HG03103 (cell line): ENCODE results near the gene SCAPER.
"Not testable (repeated sequence)": the region's sequence is repeated elsewhere in the genome, so short reads cannot be mapped to it uniquely, and the experiment has no call there.

Experiments used
- ATAC-seq: cut with Tn5 transposase; IDR thresholded peaks from one replicate; pipeline ENCODE4 v1.9.1; 2021; ENCODE audit warnings: low read depth; ENCODE audit not compliant: unreplicated experiment

The SCAPER gene

DNA sequence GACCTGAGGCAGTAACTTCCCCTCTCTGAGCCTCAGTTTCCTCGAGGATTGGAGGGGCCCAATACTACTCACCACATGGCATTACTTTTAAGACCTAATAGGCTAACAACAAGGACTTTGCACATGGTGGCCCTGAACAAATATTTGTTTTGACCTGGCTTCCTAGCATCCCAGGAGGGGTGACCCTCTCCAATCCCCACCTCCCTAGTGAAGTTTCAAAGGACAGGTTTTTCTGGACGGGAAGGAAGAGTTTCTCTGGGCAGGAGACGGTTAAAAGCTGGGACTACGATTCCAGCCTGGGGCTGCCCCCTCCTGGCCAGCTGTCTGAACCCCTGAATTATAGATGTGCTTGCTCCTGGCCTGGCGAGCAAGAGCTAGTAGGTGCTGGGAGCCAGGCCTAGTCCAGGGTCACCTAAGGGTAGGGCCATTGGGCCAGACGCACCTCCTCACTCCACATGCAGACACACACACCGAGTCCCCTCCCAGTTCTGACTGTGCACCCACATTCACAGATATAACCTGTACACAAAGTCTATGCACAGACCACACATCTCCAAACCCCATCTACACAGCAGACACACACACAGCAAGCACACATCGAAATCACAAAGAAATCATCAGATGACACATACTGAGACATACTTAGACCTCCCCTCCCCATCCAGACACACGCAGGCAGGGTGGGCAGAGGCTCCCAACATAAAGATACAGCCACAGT, 571.3 kb downstream of the SCAPER start:
- no peak for ATAC-seq

DNA sequence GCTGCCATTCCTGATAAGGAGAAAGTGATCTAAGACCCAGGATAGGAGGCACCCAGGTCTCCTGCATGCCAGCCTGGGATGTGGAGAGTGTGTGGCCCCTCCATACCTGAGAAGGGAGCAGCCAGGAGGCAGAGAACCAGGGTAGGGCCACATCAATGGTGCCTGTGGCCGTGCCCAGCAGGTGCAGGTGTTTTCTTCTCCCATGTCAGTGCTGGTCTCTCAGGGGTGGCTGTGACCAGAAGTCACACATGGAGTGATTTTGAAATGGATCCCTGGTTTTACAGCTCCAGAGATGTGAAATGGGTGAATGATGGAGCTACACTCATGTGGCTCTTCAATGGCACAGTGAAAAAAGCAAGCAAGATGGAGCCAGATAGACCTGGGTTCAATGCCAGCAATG, 571.8 kb downstream of the SCAPER start:
- no peak for ATAC-seq

DNA sequence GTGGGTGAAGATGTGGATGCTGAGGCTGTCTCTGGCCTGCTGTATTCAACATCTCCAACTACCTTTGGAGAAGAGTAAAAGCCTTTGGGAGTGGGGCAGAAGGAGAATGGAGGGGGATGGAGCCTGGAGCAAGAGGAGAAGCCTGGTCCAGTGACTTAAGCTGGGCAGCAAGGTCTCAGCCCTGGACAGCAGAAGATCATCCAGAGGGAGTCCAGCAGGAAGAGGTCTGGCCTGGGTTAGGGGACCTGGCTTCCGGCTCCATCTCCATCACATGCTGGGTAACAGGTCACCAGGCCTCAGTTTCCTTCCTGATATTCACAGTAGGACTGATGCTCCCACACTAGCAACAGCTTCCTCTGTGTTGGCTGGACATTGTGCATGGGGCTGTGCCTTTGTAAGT, 572.3 kb downstream of the SCAPER start:
- no peak for ATAC-seq

DNA sequence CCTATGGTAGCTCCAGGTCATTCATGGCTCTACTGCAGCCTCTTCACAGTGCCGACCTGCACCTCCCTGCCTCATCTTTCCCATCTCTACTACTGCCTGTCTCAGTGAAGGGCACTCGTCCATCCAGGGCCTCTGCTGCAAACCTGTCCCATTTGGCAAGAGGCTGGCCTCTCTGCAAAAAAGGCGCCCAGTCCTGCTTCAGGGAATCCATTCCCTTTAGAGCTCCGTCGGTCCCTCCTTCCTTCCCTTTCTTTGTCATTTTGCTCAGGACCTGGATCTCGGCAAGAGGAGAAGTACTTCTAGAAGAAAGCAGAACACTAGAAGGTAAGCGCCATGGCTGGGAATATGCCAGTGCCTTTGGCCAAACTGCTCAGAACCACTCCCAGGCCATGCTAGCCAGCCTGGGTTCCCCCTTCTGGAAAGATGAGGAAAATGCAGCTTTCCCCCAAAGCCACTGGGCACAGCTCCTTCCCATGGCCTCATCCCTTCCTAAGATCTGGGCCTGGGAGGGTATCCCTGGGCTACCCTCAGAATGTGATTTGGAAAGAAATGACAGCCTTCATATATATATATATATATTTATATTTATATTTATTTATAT, 575.0 kb downstream of the SCAPER start:
- no peak for ATAC-seq

DNA sequence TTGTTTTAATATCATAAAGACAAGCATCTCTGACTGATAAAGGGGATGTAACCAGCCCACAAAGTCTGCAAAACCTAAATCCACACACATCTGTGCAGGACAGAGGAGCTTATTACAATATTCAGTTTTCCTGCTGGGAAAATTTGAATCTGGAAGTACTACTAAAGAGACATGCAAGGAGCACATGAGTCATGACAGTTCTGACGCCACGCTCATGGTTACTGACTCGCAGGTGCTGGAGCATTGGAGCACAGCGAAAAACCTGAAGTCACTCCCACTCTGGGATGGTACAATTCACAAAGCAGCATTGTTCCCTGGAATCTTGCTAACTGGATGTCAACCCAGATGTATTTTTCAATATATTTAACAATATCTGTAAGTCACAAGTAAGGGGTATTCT, 576.2 kb downstream of the SCAPER start:
- no peak for ATAC-seq

DNA sequence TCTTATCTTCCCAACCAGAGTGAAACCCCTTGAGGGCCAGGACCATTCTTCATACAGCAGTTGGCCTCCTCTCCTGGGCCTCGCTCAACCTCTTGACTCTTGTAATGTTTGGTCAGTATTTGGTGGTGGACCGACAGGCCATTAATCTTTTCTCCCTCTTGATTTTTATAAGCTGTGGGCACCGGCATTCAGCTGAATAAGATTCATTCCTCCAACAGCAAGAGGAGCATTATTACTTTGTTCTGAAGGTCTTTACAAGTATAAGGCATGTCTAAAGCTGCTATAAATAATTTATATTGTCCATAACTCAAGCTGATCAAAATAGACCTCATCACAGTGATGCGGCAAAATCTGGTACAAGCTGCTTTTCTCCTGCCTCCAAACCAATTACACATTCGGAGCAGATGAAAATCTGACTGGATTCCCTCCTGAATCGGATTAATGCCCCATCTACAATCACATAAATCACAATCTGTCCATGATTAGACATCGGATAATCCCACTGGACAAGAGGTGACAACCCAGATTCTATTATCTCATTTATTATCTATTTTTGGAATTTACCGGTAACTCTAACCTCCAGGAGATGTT, 576.9 kb downstream of the SCAPER start:
- no peak for ATAC-seq

DNA sequence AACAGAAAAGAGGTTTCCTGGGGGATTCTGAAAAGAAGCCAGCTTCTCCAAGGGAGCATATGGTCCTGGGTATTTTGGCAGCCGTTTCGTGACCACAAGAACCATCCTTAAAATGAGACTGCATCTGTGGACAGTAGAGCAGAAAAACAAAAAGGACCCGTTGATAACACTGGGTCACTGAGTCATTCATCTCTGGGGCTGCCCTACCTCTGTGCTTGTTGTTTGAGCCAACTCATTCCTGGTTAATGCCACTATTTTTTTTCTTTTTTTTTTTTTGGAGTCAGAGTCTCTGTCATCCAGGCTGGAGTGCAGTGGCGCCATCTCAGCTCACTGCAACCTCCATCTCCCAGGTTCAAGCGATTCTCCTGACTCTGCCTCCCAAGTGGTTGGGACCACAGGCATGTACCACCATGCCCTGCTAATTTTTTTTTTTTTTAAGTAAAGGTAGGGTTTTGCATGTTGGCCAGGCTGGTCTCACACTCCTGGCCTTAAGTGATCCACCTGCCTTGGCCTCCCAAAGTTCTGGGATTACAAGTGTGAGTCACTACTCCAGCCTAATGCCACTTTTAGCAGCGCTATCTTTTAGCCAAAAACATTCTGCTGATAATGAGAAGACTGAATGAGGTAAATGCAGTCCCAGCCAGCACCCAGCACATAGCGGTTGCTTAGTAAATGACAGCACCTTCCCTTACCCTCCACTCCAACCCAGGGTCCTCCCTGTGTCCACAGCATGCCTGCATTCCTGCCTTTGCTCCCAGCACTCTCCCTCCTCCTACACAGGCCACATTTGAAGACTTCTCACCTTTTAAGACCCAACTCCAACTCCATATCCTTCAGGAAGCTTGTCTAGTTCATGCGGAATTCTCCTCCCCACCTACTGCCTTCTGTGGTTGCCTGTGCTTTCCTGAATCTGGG, 577.7 kb downstream of the SCAPER start:
- ATAC-seq, result no peak

DNA sequence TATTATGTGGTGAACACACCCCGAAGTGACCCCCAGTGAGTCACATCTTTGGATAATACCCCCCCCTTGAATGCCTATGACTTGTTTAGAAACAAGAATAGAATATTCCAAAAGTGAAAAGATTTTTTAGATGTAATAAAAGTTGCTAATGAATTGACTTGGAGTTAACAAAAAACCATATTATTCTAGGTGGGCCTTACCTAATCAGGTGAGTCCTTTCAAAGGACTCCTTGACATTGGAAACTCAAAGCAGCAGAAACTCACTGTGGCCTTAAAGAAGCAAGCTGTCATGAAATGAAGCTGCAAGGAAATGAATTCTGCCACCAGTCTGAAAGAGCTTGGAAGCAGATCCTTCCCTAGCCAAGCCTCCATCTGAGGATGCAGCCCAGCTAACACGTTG, 579.4 kb downstream of the SCAPER start:
- no peak for ATAC-seq

DNA sequence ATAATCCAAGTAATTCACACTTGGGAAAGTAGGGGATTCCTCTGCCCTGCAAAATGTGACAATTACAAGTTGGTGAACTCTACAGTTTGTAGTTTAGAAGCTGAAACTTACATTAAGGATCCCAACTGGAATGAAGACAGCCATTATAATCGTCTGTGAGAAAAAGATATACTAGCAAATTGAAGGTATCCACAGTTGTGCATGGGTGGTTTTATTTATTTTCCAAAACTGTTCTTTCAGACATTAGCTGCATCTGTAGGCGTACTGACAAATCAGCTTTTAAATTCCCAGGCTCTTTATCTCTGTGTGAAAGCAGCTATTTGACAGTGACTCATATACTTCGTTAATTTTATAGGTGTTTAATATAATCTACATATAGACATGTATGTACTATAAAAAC, 581.1 kb downstream of the SCAPER start:
- ATAC-seq, result no peak

DNA sequence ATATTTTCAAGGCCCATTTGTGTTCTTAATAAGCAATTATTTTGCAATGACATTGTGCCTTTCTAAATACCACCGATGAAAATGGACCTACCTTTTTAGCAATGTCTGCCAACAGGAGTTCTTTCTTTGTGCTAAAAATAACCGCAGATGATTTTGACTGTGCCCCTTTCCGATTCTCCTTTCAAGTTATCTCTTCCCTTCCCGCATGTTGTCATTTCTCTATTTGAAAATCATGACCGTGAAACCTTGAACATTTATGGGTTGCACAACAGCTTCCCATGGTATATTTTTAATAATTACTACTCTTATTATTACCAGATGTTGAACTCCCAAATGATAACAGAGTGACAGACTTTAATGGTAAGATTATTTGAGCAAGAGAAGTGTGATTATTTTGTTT, 583.5 kb downstream of the SCAPER start:
- ATAC-seq, result no peak

DNA sequence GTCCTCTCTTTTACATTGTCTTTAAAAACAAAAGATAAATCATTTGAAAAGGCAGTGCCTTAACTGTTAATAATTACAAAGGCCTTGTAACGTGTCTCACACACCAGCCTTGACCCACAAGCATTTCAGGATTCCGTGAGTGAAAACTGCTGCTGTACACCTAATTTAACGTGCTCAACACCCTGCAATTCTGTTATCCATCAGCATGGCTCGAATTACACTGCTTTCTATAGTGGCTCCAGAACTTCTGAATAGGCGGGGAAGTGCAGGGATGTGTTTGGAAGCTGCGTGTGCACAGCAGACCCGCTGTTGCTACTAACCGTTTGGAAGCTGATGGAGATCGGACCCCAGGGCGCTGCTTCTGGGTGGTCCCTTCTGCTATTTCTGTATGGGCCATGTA, 584.0 kb downstream of the SCAPER start:
- ATAC-seq, result no peak

DNA sequence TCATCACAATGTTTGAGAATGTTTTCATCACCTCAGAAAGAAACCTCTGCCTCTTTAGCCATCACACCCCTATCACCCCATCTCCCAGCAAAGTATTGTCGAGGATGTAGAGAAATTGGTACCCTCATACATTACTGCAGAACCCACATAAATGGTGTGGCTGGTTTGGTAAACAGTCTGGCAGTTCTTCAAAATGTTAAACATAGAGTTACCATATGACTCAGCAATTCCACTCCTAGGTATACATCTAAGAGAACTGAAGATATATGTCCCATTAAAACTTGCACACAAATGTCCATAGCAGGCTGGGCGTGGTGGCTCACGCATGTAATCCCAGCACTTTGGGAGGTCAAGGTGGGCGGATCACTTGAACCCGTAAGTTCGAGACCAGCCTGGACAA, 585.1 kb downstream of the SCAPER start:
- ATAC-seq, result no peak

DNA sequence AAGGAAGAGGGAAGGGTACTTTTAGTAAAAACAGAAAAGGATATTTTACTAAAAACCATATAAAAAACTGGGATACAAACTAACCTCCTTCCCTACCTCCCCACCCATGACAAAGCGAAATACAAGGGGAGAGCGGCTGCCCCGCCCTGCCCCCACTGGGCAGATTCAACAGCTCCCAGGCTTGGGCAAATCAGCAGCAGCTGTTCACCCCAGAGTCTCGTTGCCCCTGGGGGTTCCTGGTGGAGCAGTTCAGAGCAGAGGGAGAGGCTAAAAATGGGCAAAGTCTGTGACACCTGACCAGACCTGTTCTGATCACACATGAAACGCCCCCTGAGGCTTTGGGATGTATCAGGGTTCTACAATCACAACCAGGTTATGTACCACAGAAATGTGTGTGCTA, 591.4 kb downstream of the SCAPER start:
- no peak for ATAC-seq

DNA sequence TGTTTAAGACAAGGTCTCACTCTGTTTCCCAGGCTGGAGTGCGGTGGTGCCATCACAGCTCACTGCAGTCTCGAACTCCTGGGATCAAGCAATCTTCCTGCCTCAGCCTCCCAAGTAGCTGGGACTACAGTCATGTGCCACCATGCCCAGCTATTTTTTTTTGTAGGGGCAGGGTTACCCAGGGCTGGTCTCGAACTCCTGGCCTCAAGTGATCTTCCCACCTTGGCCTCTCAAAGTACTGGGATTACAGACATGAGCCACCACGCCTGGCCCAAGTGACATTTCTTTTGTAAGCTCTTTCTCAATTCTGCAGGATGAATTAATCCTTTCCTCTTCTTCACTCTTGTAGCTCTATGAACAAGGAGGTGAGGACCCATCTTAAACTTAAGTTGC, 592.0 kb downstream of the SCAPER start:
- ATAC-seq, result not testable (repeated sequence)

DNA sequence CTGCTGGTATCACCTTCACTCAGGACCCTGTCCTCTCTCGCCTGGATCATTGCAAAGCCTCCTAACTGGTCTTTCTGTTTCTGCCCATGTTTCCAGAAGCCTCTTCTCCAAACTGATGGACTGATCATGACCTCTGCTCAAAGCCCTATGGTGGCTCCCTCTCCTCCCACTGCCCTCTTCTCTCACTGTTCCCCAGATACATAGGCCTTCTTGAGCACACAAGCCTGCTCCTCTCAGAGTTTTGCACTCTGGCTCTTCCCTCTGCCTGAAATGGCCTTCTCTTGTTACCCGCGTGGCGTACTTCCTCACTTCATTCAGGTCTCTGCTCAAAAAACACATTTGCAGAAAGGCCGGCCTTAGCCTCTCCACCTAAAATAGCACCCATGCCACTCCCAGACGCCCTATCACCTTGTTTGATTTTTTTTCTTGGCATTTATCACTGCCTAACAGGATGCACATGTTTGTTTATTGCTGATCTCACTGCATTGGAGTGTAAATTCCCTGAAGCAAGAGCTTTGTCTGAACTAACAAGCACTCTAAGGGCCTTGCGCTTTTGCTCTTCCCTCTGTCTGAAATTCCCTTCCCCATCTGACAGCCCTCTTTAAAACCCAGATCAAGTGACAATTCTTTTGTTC, 592.5 kb downstream of the SCAPER start:
- ATAC-seq, result no peak

DNA sequence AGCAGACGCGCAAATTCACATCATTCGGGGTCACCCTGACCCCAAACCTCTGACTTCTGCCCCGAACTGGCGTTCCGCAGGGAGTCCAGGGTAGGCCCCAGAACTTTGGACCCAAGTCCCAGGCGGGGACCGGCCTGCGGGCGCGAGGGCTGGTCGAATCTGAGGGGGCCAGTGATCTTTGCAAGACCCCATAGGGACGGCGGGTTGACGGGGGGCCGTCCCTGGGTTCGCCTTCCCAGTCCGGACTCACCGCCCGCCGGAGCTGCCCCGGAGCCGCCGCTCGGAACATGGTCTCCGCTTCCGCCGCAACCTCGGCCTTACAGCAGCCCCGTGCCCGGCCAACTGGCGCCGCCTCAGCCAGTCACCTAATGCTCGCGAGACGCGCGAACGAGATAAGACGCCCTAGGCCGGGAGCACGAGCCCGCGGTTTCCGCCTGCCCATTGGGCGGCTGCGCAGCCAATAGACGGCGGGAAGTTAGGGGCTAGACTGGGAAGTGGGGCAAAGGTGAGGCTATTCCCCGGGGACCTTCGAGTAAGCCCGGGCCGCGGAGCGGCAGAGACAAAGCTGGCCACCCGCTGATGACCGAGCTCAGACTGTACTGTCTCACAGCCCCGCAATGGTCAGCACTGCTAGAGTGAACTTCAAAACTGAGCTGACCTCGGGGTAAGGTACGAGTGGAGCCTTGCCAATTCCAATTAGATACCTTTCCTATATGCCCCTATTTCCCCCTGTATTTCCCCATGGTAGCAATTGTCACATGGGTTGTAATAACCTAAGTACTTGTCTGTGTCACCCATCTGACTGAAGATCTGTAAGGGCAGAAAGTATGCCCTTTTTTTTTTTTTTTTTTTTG, 593.8 kb downstream of the SCAPER start, which contains the start of gene ETFA:
TSS of gene ETFA (minus strand) at position 370 of the 854 bp plus-strand sequence. CDS start at position 289, 81 bp downstream.
- peak; percentile 97 for ATAC-seq

DNA sequence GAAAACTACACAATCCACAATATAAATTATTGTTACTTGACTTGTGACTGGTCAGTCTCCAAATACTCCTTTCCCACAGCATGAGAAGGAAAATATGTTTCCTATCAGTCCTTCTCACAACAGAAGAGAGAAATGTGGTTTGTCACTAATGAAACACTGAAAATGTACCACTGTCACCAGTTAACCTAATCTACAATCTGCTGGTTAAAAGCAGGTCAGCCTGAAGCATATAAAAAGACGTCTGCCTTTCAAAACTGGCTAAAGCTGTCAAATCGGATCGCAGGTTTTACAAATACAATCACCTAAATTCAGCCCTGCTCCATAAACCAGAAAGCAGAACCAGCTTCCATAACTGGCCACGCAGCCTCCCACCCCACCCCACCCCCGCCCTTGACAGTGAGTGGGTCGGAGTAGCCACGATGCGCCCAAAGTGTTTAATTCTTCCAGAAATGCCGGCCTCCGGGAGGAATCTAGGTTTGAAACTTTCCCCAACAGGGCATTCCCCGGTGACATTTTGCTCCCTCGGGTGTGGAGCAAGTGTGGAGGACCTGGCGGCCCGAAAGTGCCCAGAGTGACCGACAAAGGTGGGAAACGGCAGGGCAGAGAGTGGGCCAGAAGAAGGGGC, 594.6 kb downstream of the SCAPER start:
- peak; percentile 7 for ATAC-seq

DNA sequence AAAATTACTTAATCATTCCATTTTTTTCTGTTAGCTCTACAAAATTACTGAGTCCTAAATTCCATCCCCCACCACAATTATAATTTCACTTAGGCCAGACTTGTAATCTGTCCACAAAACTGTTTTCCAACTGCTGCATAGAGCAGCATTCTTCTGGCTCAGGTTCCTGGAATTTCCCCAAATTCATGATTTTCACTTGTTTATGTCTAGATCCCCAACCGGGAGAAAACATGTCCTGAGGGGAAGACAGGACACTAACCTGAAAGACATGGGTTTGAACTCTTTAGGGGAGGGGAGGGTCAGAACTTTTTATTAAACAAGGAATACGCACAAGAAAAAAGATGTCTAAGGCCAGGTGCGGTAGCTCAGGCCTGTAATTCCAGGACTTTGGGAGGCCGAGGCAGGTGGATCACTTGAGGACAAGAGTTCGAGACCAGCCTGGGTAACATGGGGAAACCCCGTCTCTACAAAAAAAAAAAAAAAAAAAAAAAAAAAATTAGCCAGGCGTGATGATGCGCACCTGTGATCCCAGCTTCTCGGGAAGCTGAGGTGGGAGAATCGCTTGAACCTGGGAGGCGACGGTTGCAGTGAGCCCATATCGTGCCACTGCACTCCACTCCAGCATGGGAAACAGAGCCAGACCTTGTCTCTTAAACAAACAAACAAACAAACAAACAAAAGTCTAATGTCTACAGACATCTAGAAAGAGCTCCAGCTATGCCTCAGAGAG, 595.4 kb downstream of the SCAPER start:
- no peak for ATAC-seq

DNA sequence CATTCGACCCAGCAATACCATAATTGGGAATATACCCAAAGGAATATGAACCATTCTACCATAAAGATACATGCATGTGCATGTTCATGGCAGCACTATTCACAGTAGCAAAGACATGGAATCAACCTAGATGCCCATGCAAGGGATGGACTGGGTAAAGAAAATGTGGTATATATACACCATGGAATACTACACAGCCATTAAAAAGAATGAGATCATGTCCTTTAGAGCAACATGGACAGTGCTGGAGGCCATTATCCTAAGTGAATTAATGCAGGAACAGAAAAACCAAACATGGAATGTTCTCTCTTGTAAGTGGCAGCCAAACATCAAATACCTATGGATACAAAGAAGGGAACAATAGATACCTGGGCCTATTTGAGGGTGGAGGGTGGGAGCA, 601.2 kb downstream of the SCAPER start:
- no peak for ATAC-seq
